Karpas-422 (cell line): Measurements from ENCODE around the gene NBEA. TPM values are rescaled to one million over a fixed set of nuclear protein-coding genes. Genes with fewer than 3 reads are reported as not detected.

Source experiments
- DNase-seq: peaks from one replicate; pipeline ENCODE4 v3.0.0-alpha.2; 2015
- H2AFZ ChIP-seq: fragments of 200-600 bp; sonication (generic); 2 replicates; pipeline ENCODE4 v1.6.1; 2014; ENCODE audit warnings: antibody characterized with exemption, low read length, mixed read lengths
- H3K27ac ChIP-seq: fragments of 200-600 bp; sonication (generic); 2 replicates; pipeline ENCODE4 v1.5.1; 2014; ENCODE audit warnings: mild to moderate bottlenecking, low read length, moderate library complexity
- H3K27me3 ChIP-seq: fragments of 200-600 bp; sonication (generic); 2 replicates; pipeline ENCODE4 v1.6.1; 2014; ENCODE audit warnings: low read length, mixed read lengths
- H3K36me3 ChIP-seq: fragments of 200-600 bp; sonication (generic); 2 replicates; pipeline ENCODE4 v1.6.1; 2014; ENCODE audit warnings: low read length, mixed read lengths; ENCODE audit not compliant: insufficient read depth
- H3K4me1 ChIP-seq: fragments of 200-600 bp; sonication (generic); 2 replicates; pipeline ENCODE4 v1.6.1; 2014; ENCODE audit warnings: mild to moderate bottlenecking, low read length, mixed read lengths
- H3K4me2 ChIP-seq: fragments of 200-600 bp; sonication (generic); 2 replicates; pipeline ENCODE4 v1.6.1; 2014; ENCODE audit warnings: low read length, low read depth, mild to moderate bottlenecking; ENCODE audit not compliant: poor library complexity, severe bottlenecking
- H3K4me3 ChIP-seq: fragments of 200-600 bp; sonication (generic); 2 replicates; pipeline ENCODE4 v1.5.1; 2014; ENCODE audit warnings: mild to moderate bottlenecking, antibody characterized with exemption, low read length, mixed read lengths
- H3K79me2 ChIP-seq: fragments of 200-600 bp; sonication (generic); 2 replicates; pipeline ENCODE4 v1.6.1; 2014; ENCODE audit warnings: mild to moderate bottlenecking, low read length, mixed read lengths
- H3K9ac ChIP-seq: fragments of 200-600 bp; sonication (generic); 2 replicates; pipeline ENCODE4 v1.6.0; 2014; ENCODE audit warnings: low read length
- H3K9me2 ChIP-seq: fragments of 200-600 bp; sonication (generic), shearing (Covaris generic); replicated peaks from 2 replicates; pipeline ENCODE4 v1.6.0; 2014; ENCODE audit warnings: mild to moderate bottlenecking, low read length, moderate library complexity; ENCODE audit not compliant: insufficient read depth
- H3K9me3 ChIP-seq: fragments of 300-700, 200-600 bp; sonication (generic); 2 replicates; pipeline ENCODE4 v1.6.1; 2014; ENCODE audit warnings: low read length, mixed read lengths
- H4K20me1 ChIP-seq: fragments of 200-600 bp; sonication (generic); 2 replicates; pipeline ENCODE4 v1.6.1; 2014; ENCODE audit warnings: mild to moderate bottlenecking, antibody characterized with exemption, low read length, low read depth; ENCODE audit not compliant: insufficient read depth
- total RNA-seq: library from RNA; depleted of rRNA; stranded (reverse); fragments of >200 nt; shearing (Covaris generic); gene quantifications from 2 replicates; pipeline ENCODE4 v1.2.3, GENCODE V29; 2014; ENCODE audit warnings: low replicate concordance

NBEA gene
- total RNA-seq, 1 experiment from 2014 or later: 4.0 TPM

DNA sequence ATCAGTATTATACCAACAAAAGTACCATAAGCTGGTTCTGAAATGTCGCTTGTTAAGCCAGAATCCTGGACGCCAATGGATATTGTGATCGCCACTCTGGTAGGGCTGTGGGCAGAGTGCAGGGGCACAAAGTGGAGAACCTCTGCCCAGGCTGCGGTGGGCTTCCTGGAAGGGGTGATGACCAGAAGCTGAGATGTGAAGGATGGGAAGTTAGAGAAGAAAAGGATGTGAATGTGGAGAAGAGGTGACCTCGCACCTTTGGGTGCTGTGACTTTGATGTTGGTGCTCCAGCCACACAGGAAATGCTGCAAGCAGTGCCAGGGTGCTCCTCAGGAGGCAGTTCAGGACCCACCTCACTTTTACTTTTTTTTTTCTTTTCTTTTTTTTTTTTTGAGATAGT is 742.4 kb downstream of the NBEA start:
- Histone ChIP-seq H3K9me3 (no peaks in the 10 kb centered on the region), H3K27ac (no peak overlapping the region), H3K9ac (no peak overlapping the region), H3K4me1 (no peaks in the 10 kb centered on the region), H3K79me2 (no peaks in the 10 kb centered on the region), H4K20me1 (no peaks in the 10 kb centered on the region), H3K27me3 (no peaks in the 10 kb centered on the region), H3K4me2 (no peak overlapping the region), H3K36me3 (no peaks in the 10 kb centered on the region), H3K9me2 (no peaks in the 10 kb centered on the region), H2AFZ (no peak overlapping the region), H3K4me3 (no peak overlapping the region)
- no peak for DNase-seq

GRCh38 chr13:35687336-35687735 is 745.3 kb downstream of the NBEA start:
- no peaks in the 10 kb centered on the region for H3K9me3 ChIP-seq
- H3K4me1 ChIP-seq: no peaks in the 10 kb centered on the region
- no peak overlapping the region for H3K4me2 ChIP-seq
- DNase-seq: no peak
- no peaks in the 10 kb centered on the region for H3K36me3 ChIP-seq
- no peak overlapping the region for H2AFZ ChIP-seq
- no peak overlapping the region for H3K27ac ChIP-seq
- H3K79me2 ChIP-seq: no peaks in the 10 kb centered on the region
- H3K9me2 ChIP-seq: no peaks in the 10 kb centered on the region
- no peak overlapping the region for H3K9ac ChIP-seq
- H4K20me1 ChIP-seq: no peaks in the 10 kb centered on the region
- H3K4me3 ChIP-seq: no peak overlapping the region
- H3K27me3 ChIP-seq: no peaks in the 10 kb centered on the region

DNA sequence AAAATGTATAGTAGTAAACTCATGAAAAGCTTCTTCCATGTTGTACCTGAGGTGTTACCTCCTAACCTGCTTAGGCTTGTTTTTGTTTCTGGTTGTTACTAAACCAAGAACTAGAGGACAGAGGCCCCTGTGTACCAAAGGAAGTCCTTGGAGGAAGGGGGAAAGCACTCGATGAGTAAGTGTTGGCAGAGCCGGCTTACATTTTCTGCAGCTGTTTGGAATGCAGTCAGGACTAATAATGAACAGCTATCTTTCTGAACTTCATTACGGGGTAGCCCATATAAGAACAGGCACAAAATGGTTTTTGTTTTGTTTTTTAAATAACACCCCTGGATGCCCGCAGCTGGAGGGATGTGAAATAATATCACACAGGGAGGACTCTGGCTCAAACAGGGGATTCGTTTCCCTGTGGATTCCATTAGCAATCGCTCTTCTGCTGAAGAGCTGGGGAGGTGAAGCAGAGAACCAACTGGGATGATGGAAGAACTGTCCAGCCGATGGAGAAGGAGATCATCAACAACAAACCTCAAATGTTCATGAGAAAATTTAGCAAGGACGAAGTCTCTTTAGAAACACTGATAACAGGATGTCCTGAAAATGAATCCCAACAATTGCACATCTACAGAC is 748.6 kb downstream of the NBEA start:
- no peak for DNase-seq
- no peak overlapping the region for H3K4me2 ChIP-seq
- H3K4me3 ChIP-seq: no peak overlapping the region
- H3K27ac ChIP-seq: no peak overlapping the region
- no peak overlapping the region for H2AFZ ChIP-seq
- no peaks in the 10 kb centered on the region for H3K27me3 ChIP-seq
- no peaks in the 10 kb centered on the region for H3K4me1 ChIP-seq
- no peaks in the 10 kb centered on the region for H3K9me2 ChIP-seq
- no peaks in the 10 kb centered on the region for H4K20me1 ChIP-seq
- H3K9ac ChIP-seq: no peak overlapping the region
- H3K79me2 ChIP-seq: no peaks in the 10 kb centered on the region
- no peaks in the 10 kb centered on the region for H3K36me3 ChIP-seq
- no peaks in the 10 kb centered on the region for H3K9me3 ChIP-seq

- Histone ChIP-seq H4K20me1 (no peaks in the 10 kb centered on the region), H2AFZ (no peak overlapping the region), H3K9ac (no peak overlapping the region), H3K27ac (no peak overlapping the region), H3K9me3 (no peaks in the 10 kb centered on the region), H3K4me2 (no peak overlapping the region), H3K4me1 (no peaks in the 10 kb centered on the region), H3K9me2 (no peaks in the 10 kb centered on the region), H3K27me3 (no peaks in the 10 kb centered on the region), H3K4me3 (no peak overlapping the region), H3K79me2 (no peaks in the 10 kb centered on the region), H3K36me3 (no peaks in the 10 kb centered on the region)
- DNase-seq: no peak
Measured at GRCh38 chr13:35693134-35693784, 751.2 kb downstream of the NBEA start.

DNA sequence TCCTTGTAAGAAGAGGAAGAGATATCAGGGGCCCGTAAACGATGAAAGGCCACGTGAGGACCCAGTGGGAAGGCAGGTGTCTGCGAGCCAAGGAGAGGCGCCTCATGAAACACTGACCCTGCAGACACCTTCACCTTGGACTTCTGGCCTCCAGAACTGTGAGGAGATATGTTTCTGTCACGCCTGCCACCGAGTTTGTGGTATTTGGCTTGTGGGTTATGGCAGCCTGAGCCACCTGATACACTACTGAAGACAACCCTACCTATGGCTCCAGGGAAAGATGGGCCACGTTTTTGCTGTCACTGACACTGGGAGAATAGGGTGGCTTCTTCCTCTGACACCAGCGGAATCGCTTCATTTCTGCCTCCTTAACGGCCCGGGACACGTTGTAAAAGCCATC is 752.0 kb downstream of the NBEA start:
- Histone ChIP-seq H3K4me3 (no peak overlapping the region), H3K9me3 (no peaks in the 10 kb centered on the region), H4K20me1 (no peaks in the 10 kb centered on the region), H3K9me2 (no peaks in the 10 kb centered on the region), H3K27me3 (no peaks in the 10 kb centered on the region), H2AFZ (no peak overlapping the region), H3K79me2 (no peaks in the 10 kb centered on the region), H3K36me3 (no peaks in the 10 kb centered on the region), H3K27ac (no peak overlapping the region), H3K9ac (no peak overlapping the region), H3K4me1 (no peaks in the 10 kb centered on the region), H3K4me2 (no peak overlapping the region)
- no peak for DNase-seq

GRCh38 chr13:35694549-35695447 is 752.7 kb downstream of the NBEA start:
- H3K79me2 ChIP-seq: no peaks in the 10 kb centered on the region
- H3K9me2 ChIP-seq: no peaks in the 10 kb centered on the region
- H3K9ac ChIP-seq: no peak overlapping the region
- H3K27me3 ChIP-seq: no peaks in the 10 kb centered on the region
- H4K20me1 ChIP-seq: no peaks in the 10 kb centered on the region
- H3K36me3 ChIP-seq: no peaks in the 10 kb centered on the region
- no peaks in the 10 kb centered on the region for H3K9me3 ChIP-seq
- H3K4me1 ChIP-seq: no peaks in the 10 kb centered on the region
- H3K27ac ChIP-seq: no peak overlapping the region
- no peak overlapping the region for H2AFZ ChIP-seq
- H3K4me3 ChIP-seq: no peak overlapping the region
- DNase-seq: no peak
- no peak overlapping the region for H3K4me2 ChIP-seq

DNA sequence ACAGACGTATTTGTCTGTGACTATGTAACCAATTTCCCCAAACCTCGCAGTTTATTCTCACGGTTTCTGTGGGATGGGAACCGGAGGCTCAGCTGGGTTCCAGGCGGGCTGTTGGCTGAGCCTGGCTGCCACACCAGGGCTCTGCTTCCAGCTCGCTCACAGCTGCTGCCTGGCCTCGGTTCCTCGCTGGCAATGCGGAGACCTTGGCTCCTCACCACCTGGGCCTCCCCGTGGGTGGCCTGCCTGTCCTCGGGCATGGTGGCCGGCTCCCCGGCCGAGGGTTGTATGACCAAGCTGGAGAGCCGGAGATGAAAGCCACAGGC is 753.3 kb downstream of the NBEA start:
- Histone ChIP-seq H2AFZ (no peak overlapping the region), H3K27me3 (no peaks in the 10 kb centered on the region), H3K4me1 (no peaks in the 10 kb centered on the region), H3K4me2 (no peak overlapping the region), H3K4me3 (no peak overlapping the region), H3K9ac (no peak overlapping the region), H3K27ac (no peak overlapping the region), H3K79me2 (no peaks in the 10 kb centered on the region), H3K9me2 (no peaks in the 10 kb centered on the region), H3K36me3 (no peaks in the 10 kb centered on the region), H4K20me1 (no peaks in the 10 kb centered on the region), H3K9me3 (no peaks in the 10 kb centered on the region)
- no peak for DNase-seq

GRCh38 chr13:35697186-35697730 is 755.2 kb downstream of the NBEA start:
- no peaks in the 10 kb centered on the region for H3K36me3 ChIP-seq
- no peak overlapping the region for H3K4me2 ChIP-seq
- no peaks in the 10 kb centered on the region for H3K9me2 ChIP-seq
- no peak for DNase-seq
- no peak overlapping the region for H3K9ac ChIP-seq
- no peak overlapping the region for H3K4me3 ChIP-seq
- no peaks in the 10 kb centered on the region for H3K9me3 ChIP-seq
- no peaks in the 10 kb centered on the region for H3K27me3 ChIP-seq
- H4K20me1 ChIP-seq: no peaks in the 10 kb centered on the region
- H3K79me2 ChIP-seq: no peaks in the 10 kb centered on the region
- no peak overlapping the region for H2AFZ ChIP-seq
- H3K27ac ChIP-seq: no peak overlapping the region
- no peaks in the 10 kb centered on the region for H3K4me1 ChIP-seq
